ENCODE measurements around the gene PPP2R2B. TPM values are rescaled to one million over a fixed set of nuclear protein-coding genes. Genes with fewer than 3 reads are reported as not detected.

Gene PPP2R2B
- total RNA-seq, 4 donors from 2014 or later, result 1.2 to 2.9 (median 1.9) TPM

GRCh38 chr5:146917931-146918330, 39.4 kb upstream of the PPP2R2B start:
- no peaks in the 10 kb centered on the region for H3K9me3 ChIP-seq
- H3K27ac ChIP-seq, result no peak overlapping the region
- TF ChIP-seq CTCF (IDR thresholded peaks at IDR 0.05), result no peak
- no peak for TF ChIP-seq POLR2A (IDR thresholded peaks at IDR 0.05)
- no peaks in the 10 kb centered on the region for H3K27me3 ChIP-seq
- no peaks in the 10 kb centered on the region for H3K4me1 ChIP-seq
- H3K4me3 ChIP-seq, result no peak overlapping the region
- H3K36me3 ChIP-seq, result no peaks in the 10 kb centered on the region
- no peak for DNase-seq

GRCh38 chr5:146912874-146913273, 34.3 kb upstream of the PPP2R2B start:
- Histone ChIP-seq H3K36me3 (no peaks in the 10 kb centered on the region), H3K4me3 (no peak overlapping the region), H3K27ac (no peak overlapping the region), H3K9me3 (no peaks in the 10 kb centered on the region), H3K27me3 (no peaks in the 10 kb centered on the region), H3K4me1 (no peaks in the 10 kb centered on the region)
- no peak for DNase-seq
- TF ChIP-seq CTCF (IDR thresholded peaks at IDR 0.05) (no peak), POLR2A (IDR thresholded peaks at IDR 0.05) (no peak)

DNA sequence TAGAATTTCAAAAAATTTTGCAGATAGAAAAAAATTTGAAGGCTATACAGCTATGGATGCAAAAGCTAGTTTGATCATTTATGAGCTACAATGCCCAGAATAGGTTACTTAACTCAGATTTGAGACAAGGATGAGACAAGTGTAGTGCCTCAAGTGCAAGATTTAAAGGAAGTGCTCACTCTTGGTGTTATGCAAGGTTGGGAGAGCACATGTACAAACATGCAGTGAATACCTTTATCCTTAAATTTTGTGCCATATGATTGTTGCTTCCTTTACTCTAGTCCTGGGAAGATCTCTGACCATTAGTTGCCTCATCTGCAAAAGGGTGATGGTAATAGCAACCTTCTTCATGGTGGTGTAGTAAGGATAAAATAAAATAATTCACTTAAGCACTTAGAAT, 31.7 kb upstream of the PPP2R2B start:
- H3K36me3 ChIP-seq, result no peaks in the 10 kb centered on the region
- no peaks in the 10 kb centered on the region for H3K4me1 ChIP-seq
- no peak for TF ChIP-seq CTCF (IDR thresholded peaks at IDR 0.05)
- no peak for TF ChIP-seq POLR2A (IDR thresholded peaks at IDR 0.05)
- no peak overlapping the region for H3K4me3 ChIP-seq
- H3K27me3 ChIP-seq, result no peaks in the 10 kb centered on the region
- no peak overlapping the region for H3K27ac ChIP-seq
- DNase-seq, result no peak
- no peaks in the 10 kb centered on the region for H3K9me3 ChIP-seq

DNA sequence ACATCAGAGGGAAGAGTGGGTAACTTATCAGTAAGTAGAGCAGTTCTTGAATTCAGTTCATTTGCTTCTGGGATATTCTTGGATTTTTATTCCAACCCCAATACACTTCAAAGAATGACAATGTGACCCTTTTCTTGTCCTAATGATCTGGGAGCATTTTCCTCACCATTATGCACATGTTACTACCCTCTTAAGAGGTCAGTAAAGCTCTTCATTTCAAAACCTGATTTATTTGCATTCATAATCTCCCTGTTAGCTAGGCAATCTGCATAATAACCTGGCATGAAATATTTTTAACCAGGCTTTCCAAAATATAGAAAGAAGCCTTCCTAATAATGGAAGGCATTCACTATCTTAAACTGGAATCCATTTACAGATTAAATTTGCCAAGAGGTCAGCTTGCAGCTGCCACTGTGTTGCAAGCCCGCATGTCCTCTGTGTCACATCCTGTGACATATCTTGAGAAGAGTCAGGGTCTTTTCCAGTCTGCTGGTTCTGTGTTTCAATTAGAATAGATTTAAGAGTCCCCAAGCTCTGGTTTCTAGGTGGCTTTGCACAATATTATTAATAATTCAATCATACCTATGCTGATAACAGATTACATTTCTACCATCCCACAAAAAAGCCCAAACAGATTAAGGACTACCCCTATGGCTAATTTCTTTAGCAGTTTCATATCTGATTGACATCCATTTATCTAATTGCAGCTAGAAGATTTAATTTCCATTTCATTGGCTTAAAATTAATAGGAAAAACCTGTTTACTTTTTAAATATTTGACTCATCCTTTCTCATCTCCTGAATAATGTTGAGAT, 30.9 kb upstream of the PPP2R2B start:
- H3K9me3 ChIP-seq, result no peaks in the 10 kb centered on the region
- DNase-seq, result no peak
- H3K36me3 ChIP-seq, result no peaks in the 10 kb centered on the region
- no peaks in the 10 kb centered on the region for H3K4me1 ChIP-seq
- no peak for TF ChIP-seq POLR2A (IDR thresholded peaks at IDR 0.05)
- TF ChIP-seq CTCF (IDR thresholded peaks at IDR 0.05), result no peak
- H3K4me3 ChIP-seq, result no peak overlapping the region
- no peak overlapping the region for H3K27ac ChIP-seq
- no peaks in the 10 kb centered on the region for H3K27me3 ChIP-seq

- Histone ChIP-seq H3K4me1 (no peaks in the 10 kb centered on the region), H3K9me3 (no peaks in the 10 kb centered on the region), H3K27ac (no peak overlapping the region), H3K27me3 (no peaks in the 10 kb centered on the region), H3K4me3 (no peak overlapping the region), H3K36me3 (no peaks in the 10 kb centered on the region)
- no peak for DNase-seq
- TF ChIP-seq CTCF (IDR thresholded peaks at IDR 0.05) (no peak), POLR2A (IDR thresholded peaks at IDR 0.05) (no peak)
Measured at GRCh38 chr5:146906803-146907202, 28.2 kb upstream of the PPP2R2B start.

Measured in Peyer's patch (tissue), 4 donors.